Measurements from ENCODE around the gene PADI1. TPM values are rescaled to one million over a fixed set of nuclear protein-coding genes. Genes with fewer than 3 reads are reported as not detected.

PADI1 gene
- polyA plus RNA-seq, 1 of the 3 experiments (the other 2 are of a cell fraction): 0.26 TPM

GRCh38 chr1:17205652-17206051 is 724 bp downstream of the PADI1 start:
- POLR2A ChIA-PET: no interaction called here
- CTCF ChIA-PET: interaction anchor here (0.7 to 1.3 kb wide), 2 partner anchors 68 to 80 kb away, joined by 3 read pairs; no protein-coding TSS in a partner anchor
- Histone ChIP-seq H3K27me3 (ENCODE audit: insufficient read depth) (no peaks in the 10 kb centered on the region), H2AFZ (ENCODE audit: low read depth) (no peak overlapping the region), H3F3A (replicated peaks; ENCODE audit: insufficient read depth) (peaks cover 5% of the 10 kb centered on the region), H3K4me1 (ENCODE audit: control insufficient read depth in 1 of 2, insufficient read depth in 2 of 2, low read depth in 1 of 2, low read length in 1 of 2) (peaks cover 0 to 11% of the 10 kb centered on the region in 2 experiments; a peak in 1 of 4 replicates), H3K36me3 (replicated peaks in 1 of 2; ENCODE audit: control insufficient read depth in 1 of 2, insufficient read depth in 2 of 2, low read length in 1 of 2) (no peaks in the 10 kb centered on the region), H3K4me3 (ENCODE audit: low read depth in 2 of 2, low read length in 1 of 2) (no peak overlapping the region), H3K9me3 (no peaks in the 10 kb centered on the region), H4K20me1 (ENCODE audit: insufficient read depth) (no peaks in the 10 kb centered on the region), H3K9me2 (no peaks in the 10 kb centered on the region), H3K9ac (no peak overlapping the region), H3K79me2 (ENCODE audit: insufficient read depth) (no peaks in the 10 kb centered on the region), H3K27ac (ENCODE audit: low read depth in 2 of 2, low read length in 1 of 2) (no peak overlapping the region), H3K4me2 (no peak overlapping the region)
- 94% methylated on average over 7 of the region's 7 CpGs for WGBS (ENCODE audit: low lambda C conversion rate)
- no peak for DNase-seq
- TF ChIP-seq RAD21 (IDR thresholded peaks at IDR 0.05; ENCODE audit: low read length) (no peak), MEF2A (IDR thresholded peaks at IDR 0.05; ENCODE audit: borderline replicate concordance, low read depth) (no peak), NFIC (IDR thresholded peaks at IDR 0.05; ENCODE audit: borderline replicate concordance) (no peak), GABPA (IDR thresholded peaks at IDR 0.05; ENCODE audit: low read depth) (no peak), NRF1 (IDR thresholded peaks at IDR 0.05; ENCODE audit: low read depth, low read length) (no peak), TEAD4 (IDR thresholded peaks at IDR 0.05; ENCODE audit: borderline replicate concordance, insufficient read depth) (no peak), REST (IDR thresholded peaks at IDR 0.05; ENCODE audit: low read depth, low read length) (no peak), MAX (IDR thresholded peaks at IDR 0.05; ENCODE audit: low read depth) (no peak), RXRA (IDR thresholded peaks at IDR 0.05; ENCODE audit: borderline replicate concordance, low read depth) (no peak), EZH2phosphoT487 (IDR thresholded peaks at IDR 0.05; ENCODE audit: borderline replicate concordance, low read depth) (no peak), TAF1 (IDR thresholded peaks at IDR 0.05; ENCODE audit: borderline replicate concordance, low read depth, low read length) (no peak), CTCF (IDR thresholded peaks at IDR 0.05) (no peak), GATA2 (CRISPR knock-in tag; IDR thresholded peaks at IDR 0.05) (no peak), EP300 (IDR thresholded peaks at IDR 0.05; ENCODE audit: borderline replicate concordance in 1 of 2, low read depth in 1 of 2, low read length in 1 of 2) (no peak), ZBTB33 (IDR thresholded peaks at IDR 0.05; ENCODE audit: borderline replicate concordance, low read depth) (no peak), RFX5 (IDR thresholded peaks at IDR 0.05; ENCODE audit: low read length) (no peak)

Measured in SK-N-SH (cell line).